GM19467 (cell line): ENCODE measurements around the gene KLC3.
"Not testable (repeated sequence)": the region's sequence is repeated elsewhere in the genome, so short reads cannot be mapped to it uniquely, and the experiment has no call there.

Experiments used
- ATAC-seq: cut with Tn5 transposase; IDR thresholded peaks from one replicate; pipeline ENCODE4 v1.9.1; 2021; ENCODE audit warnings: mild to moderate bottlenecking, moderate library complexity; ENCODE audit not compliant: unreplicated experiment

KLC3 gene

GRCh38 chr19:45315304-45315703 lies 25.2 kb upstream of the KLC3 start:
- no peak for ATAC-seq

GRCh38 chr19:45320997-45321775 lies 19.4 kb upstream of the KLC3 start:
- ATAC-seq: no peak

- ATAC-seq: no peak
These were observed 18.7 kb upstream of the KLC3 start for GRCh38 chr19:45321848-45322247.

GRCh38 chr19:45322311-45322710 lies 18.2 kb upstream of the KLC3 start:
- ATAC-seq: no peak

- ATAC-seq: no peak
These were observed 17.7 kb upstream of the KLC3 start, which contains the start of gene CKM for GRCh38 chr19:45322744-45323281. TSS of gene CKM (minus strand) at chr19:45322875. CDS start at chr19:45319713, 3,162 bp downstream.

GRCh38 chr19:45323671-45324081 lies 16.9 kb upstream of the KLC3 start:
- no peak for ATAC-seq

GRCh38 chr19:45324349-45324907 lies 16.1 kb upstream of the KLC3 start:
- ATAC-seq: no peak

GRCh38 chr19:45327404-45328143 lies 13.0 kb upstream of the KLC3 start:
- ATAC-seq: no peak

GRCh38 chr19:45331411-45331810 lies 9.1 kb upstream of the KLC3 start:
- ATAC-seq: no peak

- ATAC-seq: no peak
These were observed 6.8 kb upstream of the KLC3 start for GRCh38 chr19:45333609-45334303.

- ATAC-seq: not testable (repeated sequence)
These were observed 5.7 kb upstream of the KLC3 start for GRCh38 chr19:45334881-45335280.

GRCh38 chr19:45336696-45337251 lies 3.8 kb upstream of the KLC3 start:
- ATAC-seq: no peak

- ATAC-seq: no peak
These were observed 921 bp upstream of the KLC3 start for GRCh38 chr19:45339629-45340028.

GRCh38 chr19:45340899-45341453 lies 426 bp downstream of the KLC3 start:
- ATAC-seq: no peak

- ATAC-seq: no peak
These were observed 2.4 kb downstream of the KLC3 start for GRCh38 chr19:45342911-45343310.

- ATAC-seq: no peak
These were observed 4.3 kb downstream of the KLC3 start for GRCh38 chr19:45344621-45345505.

- ATAC-seq: no peak
These were observed 4.9 kb downstream of the KLC3 start for GRCh38 chr19:45345506-45345860.

- ATAC-seq: no peak
These were observed 5.9 kb downstream of the KLC3 start for GRCh38 chr19:45346449-45346848.

GRCh38 chr19:45347570-45348366 lies 7.2 kb downstream of the KLC3 start:
- no peak for ATAC-seq
